ENCODE results near the gene CDK5RAP2.
"Not testable (repeated sequence)": the region's sequence is repeated elsewhere in the genome, so short reads cannot be mapped to it uniquely, and the experiment has no call there.

The CDK5RAP2 gene

GRCh38 chr9:120461677-120462076 lies 118.3 kb downstream of the CDK5RAP2 start:
- DNase-seq = not testable (repeated sequence)

- DNase-seq = no peak
Measured at GRCh38 chr9:120456218-120456617, 123.7 kb downstream of the CDK5RAP2 start.

DNA sequence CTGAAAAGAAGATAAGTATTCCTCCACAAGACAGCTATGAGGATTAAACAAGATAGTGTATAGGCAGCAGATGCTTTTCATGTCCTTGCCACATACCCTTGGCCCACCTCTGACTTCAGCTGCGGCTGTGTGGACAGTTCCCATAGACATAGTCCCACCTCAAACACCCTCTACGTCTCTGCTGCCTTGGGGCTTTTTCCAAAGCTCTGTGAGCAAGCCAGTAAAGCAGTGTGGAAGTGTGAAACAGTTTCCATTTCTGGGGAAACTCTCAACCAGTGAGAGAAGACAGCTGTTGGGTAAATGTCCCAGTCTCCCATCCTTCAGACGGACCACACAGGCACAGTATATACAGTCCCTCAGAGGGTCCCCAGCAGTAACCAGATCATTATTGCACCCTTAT lies 125.5 kb downstream of the CDK5RAP2 start:
- DNase-seq = no peak

DNA sequence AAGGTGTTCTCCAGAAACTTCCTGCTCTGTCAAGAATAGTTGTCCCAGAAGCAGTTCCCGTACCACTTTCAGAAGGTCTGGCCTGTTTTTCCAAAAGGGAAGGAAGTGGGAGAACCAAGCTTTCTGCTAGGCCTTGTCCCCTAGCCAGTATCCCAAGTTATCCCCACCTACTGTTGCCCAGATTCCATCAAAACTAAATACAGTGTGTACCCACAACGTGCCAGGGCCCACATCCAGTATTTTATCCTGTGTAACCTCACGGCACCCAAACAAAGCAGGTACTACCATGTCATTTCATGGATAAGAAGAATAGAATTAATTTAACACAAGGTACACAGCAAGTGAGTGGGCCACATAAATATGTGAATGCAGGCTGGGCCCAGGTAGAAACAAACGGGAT lies 126.2 kb downstream of the CDK5RAP2 start:
- no peak for DNase-seq

GRCh38 chr9:120452631-120453030 lies 127.3 kb downstream of the CDK5RAP2 start:
- no peak for DNase-seq

GRCh38 chr9:120450916-120451315 lies 129.1 kb downstream of the CDK5RAP2 start:
- no peak for DNase-seq

- no peak for DNase-seq
Measured at GRCh38 chr9:120449566-120449965, 130.4 kb downstream of the CDK5RAP2 start.

GRCh38 chr9:120447959-120448500 lies 131.9 kb downstream of the CDK5RAP2 start:
- no peak for DNase-seq

DNA sequence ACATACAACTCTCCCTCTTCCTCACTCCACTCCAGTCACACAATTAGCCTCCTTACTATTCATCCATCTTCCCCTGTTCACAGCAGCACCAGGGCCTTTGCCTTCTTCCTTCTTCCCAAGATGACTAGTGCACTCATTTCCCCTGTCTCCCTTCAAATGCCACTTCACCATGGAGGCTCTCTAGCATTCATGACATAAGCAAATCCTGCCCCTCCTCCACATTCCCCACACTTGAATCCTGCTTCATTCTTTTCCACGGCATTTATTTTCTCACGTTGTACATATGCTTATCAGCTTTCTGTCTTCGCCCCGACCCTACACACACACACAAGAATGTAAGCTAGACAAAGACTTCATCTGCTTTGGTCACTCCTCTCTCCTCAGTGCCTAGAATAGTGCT lies 133.3 kb downstream of the CDK5RAP2 start:
- DNase-seq = no peak

DNA sequence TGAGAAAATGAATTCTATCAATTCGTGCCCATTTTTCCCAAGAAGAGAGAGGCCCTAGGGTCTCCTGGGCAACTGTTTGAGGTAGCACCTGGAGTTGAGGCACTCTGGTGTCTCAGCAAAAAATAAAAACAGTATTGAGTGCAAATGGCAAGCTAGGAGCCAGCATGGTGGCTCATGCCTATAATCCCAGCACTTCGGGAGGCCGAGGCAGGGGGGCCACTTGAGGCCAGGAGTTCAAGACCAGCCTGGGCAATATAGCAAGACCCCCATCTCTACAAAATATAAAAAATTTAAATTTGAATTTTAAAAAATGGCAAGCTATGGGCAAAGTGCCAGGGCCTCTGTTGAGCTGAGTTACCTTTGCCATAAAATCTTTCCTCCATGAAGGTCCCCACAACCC lies 136.0 kb downstream of the CDK5RAP2 start:
- no peak for DNase-seq

GRCh38 chr9:120443489-120443888 lies 136.5 kb downstream of the CDK5RAP2 start:
- DNase-seq = no peak

DNA sequence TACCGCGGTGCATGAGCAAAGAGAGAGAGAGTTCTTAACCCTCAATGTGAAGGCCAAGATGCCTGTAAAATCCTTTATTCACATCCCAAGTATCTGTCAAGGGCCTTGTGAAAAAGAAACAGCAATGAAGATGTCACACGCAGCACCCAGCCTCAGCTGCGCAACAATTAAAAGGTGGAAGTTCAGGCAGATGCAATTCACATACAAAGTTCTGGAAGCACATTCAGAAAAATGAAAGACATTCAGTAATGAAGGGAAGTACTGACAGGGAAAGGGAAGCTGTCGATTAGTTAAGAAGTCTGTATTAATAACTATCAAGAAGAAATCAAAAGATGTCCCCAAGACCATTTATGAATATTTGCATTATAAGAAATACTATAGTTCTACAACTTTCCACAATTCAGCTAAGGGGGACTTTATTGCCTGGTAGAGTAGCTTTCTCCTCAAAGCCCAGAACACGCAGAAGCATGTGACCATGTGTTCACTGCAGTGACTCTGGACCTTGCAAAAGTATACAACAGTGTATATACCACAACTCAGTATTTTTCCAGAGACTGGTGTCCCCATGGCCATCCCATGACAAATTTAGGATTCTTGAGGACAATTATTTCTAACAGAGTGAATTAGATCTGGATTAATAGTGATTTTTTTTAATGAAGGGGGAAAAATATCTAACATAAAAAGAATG lies 137.5 kb downstream of the CDK5RAP2 start:
- DNase-seq = no peak

DNA sequence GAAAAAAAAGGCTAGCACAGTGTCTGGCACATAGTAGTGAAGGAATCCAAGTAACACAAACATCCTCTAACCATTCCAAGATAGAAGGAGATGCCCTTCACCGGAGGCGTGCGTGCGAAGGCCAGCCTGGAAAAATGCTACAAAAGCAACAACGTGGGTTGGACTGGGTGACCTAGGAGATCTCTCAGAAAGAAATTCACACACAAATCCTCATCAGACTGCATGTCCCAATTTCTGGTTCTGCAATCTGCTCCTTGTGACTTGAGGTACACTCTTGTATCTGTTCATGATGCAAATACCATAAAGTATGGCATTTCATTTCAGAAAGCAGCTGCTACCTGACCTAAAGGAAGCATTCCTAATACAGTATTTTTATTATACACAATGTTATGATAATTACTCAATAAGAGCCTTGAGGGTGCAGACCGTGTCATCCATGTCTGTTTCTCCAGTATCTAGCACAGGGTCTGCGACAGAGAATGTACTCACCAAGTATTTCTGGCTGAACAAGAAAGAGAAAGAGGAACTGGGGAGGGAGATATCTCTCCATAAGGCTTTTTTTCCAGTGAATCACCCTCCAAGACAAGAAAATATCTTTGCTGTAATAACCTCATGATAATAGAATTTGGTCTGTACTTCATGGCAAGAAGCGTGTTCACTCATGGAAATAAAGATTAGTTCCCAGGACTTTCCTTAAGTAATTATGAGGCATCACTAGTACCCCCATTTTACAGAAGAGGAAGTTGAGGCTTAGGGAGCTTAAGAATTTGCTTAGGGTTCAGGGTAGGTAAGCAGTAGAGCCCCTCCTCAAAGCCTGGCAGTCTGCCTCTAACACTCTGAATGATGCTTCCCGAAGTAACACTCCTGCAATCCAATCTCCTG lies 138.3 kb downstream of the CDK5RAP2 start:
- no peak for DNase-seq

GRCh38 chr9:120440791-120441190 lies 139.2 kb downstream of the CDK5RAP2 start:
- DNase-seq = no peak

GRCh38 chr9:120439926-120440325 lies 140.0 kb downstream of the CDK5RAP2 start:
- no peak for DNase-seq

- no peak for DNase-seq
Measured at GRCh38 chr9:120438836-120439546, 141.0 kb downstream of the CDK5RAP2 start.

DNA sequence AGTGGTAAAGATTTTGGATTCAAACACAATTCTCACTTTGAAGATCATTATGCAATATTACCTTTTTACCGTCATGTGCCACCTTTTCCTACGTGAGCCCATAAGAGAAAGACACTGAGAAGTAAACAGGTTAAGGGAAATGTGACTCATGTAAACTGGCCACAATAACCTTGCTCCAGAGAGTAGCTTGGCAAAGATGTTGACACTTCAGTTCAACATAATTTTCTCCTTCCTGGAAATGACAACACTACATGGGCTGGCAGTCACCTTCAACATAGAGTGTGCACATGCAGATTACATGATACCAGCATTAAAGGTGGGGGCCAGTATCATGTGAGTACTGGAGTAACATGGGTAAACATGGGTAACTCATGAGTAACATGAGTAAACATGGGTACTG lies 141.9 kb downstream of the CDK5RAP2 start:
- no peak for DNase-seq

GRCh38 chr9:120436983-120437475 lies 142.9 kb downstream of the CDK5RAP2 start:
- DNase-seq = no peak

DNA sequence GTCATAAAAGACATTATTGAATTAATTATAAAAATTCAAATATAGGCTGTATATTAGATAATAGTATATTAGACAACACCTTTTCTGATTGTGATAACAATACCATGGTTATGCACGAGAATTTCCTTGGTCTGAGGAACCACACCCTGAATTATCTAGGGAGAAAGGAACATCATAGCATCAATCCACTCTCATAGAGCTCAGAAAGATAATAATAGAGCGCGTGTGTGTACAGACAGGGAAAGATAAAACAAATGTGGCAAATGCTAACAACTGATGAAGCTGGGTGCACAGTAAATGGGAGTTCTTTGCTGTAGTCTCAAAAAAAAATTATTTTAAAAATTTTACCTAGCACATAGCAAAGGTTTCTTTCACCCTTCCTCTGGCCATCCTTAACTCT lies 143.5 kb downstream of the CDK5RAP2 start:
- no peak for DNase-seq

DNA sequence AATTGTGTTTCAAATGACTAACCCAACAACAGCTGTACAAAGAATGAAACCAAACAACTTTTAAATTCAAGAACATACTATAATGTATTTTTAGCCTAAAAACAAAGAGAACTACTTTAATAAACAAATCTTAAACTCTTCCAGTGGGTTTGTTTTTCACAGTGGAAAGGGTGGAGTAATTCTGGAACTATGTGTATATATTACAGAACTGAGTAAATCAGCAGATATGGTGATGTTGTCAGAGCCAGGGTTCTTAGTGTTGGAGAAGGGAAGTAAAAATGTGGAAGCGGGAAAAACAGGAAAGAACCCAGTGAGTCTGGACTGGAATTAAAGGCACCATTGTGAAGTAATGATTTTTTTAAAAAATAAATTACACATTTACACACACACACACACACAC lies 144.9 kb downstream of the CDK5RAP2 start:
- no peak for DNase-seq

DNA sequence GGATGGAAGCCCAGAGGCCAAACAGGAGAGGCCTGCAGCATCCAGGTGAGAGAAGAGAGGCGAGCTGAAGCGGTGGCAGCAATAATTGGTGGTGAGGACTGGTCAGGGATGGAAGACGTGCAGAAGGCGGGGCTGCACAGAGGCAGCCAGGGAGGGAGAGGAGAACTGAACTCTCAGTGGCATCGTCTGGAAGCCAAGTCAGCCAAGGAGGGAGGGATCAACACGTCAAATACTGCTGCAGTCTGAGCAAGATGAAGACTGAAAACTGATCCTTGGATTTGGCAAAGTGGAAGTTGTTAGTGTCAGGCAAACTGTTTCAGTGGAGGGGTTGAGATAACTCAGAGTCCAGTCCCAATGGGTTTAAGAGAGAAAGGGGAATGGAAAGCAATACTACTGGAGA lies 145.4 kb downstream of the CDK5RAP2 start:
- DNase-seq = no peak

- no peak for DNase-seq
Measured at GRCh38 chr9:120433701-120434100, 146.3 kb downstream of the CDK5RAP2 start.

- DNase-seq = no peak
Measured at GRCh38 chr9:120432600-120432999, 147.4 kb downstream of the CDK5RAP2 start.

All from CD4-positive, alpha-beta T cell treated with Interleukin-12 subunit alpha and Interleukin-12 subunit beta, for 1 hour (primary cell).